H1 (cell line): ENCODE data around the gene VIT.
"Not testable (repeated sequence)": the region's sequence is repeated elsewhere in the genome, so short reads cannot be mapped to it uniquely, and the experiment has no call there.

ENCODE experiments used
- CTCF ChIP-seq, 3 experiments: IDR thresholded peaks; 1 replicate in 2 of 3; 2 replicates in 1 of 3; pipeline versions ENCODE4 v1.5.1 to v1.6.1; 2011; ENCODE audit warnings: low read length in 3 of 3, mild to moderate bottlenecking in 3 of 3, inconsistent platforms in 2 of 3, low read depth in 1 of 3, moderate library complexity in 1 of 3; ENCODE audit not compliant: insufficient read depth in 1 of 3; ENCODE audit errors: control extremely low read depth in 1 of 3
- EZH2 ChIP-seq: fragments of 200-600 bp; sonication (generic); IDR thresholded peaks from 2 replicates; pipeline ENCODE4 v1.7.1; 2012; ENCODE audit warnings: low read depth, mild to moderate bottlenecking, moderate library complexity, low read length, inconsistent platforms; ENCODE audit not compliant: severe bottlenecking
- POLR2AphosphoS5 ChIP-seq: IDR thresholded peaks from 2 replicates; pipeline ENCODE4 v1.6.1; 2011; ENCODE audit warnings: low read depth, low read length

GRCh38 chr2:36824683-36825082, 128.2 kb downstream of the VIT start:
- TF ChIP-seq EZH2; POLR2AphosphoS5; CTCF (IDR thresholded peaks at IDR 0.05; ENCODE audit: control extremely low read depth in 1 of 3, insufficient read depth in 1 of 3, low read depth in 1 of 3, low read length in 3 of 3): not testable (repeated sequence)
